ENCODE measurements around the gene RGS16. TPM values are rescaled to one million over a fixed set of nuclear protein-coding genes. Genes with fewer than 3 reads are reported as not detected.

The RGS16 gene, protein sequence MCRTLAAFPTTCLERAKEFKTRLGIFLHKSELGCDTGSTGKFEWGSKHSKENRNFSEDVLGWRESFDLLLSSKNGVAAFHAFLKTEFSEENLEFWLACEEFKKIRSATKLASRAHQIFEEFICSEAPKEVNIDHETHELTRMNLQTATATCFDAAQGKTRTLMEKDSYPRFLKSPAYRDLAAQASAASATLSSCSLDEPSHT
- 50.2 and 50.5 TPM in 2 replicates for total RNA-seq

DNA sequence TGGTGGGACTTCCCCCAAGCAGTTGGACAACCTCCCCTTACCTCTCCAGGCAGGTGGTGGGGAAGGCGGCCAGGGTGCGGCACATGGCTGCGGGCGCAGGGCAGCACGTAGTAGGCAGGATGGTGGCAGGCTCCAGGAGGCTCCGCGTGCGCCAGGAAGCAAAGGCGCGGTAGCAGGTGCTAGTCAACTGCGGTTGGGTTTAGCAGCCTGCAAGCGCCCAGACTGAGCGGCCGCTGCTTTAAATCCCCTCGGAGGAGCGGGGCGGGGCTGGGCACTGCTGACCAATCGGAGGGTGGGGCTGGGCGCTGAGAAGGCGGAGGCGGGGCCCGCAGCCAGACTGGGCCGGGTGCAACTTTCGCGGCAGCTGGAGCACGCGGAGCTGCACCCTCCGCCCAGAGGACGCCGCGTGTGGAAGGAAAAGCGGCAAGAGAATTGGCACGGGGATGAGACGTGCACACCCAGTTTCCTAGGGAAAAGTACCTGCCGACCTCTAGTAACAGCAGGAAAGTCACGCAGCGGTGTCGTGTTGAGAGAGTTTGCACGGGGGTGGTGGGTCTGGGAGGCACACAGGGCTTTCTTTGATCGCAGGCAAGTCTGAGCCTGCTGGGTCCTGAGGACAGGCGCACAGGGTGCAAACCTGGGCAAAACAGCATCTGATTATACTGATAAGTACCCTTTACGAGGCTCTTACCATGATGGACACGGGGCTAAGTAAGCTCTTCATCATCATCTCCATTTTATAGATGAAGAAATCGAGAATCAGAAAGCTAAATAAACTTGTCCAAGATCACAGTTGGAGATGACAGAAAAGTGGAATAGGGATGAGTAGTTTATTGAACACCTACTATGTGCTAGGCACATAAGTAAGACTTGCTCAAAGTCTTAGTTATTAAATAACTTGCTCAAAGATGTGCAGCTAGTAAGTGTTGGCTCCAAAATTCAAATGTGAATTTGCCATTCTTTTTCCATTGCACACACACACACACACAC lies at the start of gene RGS16:
Gene RGS16 (minus strand): TSS at position 215 of the 990 bp plus-strand sequence. CDS start 130 bp downstream, at position 85.
- Mint-ChIP-seq H3K9me3 (no peaks in the 10 kb centered on the region), H3K4me1 (ENCODE audit: low read depth) (peaks cover 43% of the 10 kb centered on the region), H3K4me3 (ENCODE audit: low read depth) (no peak within 1 kb of the TSS), H3K36me3 (ENCODE audit: low read depth) (no peaks in the 10 kb centered on the region), H3K27ac (peak within 1 kb of the TSS; percentile 89), H3K27me3 (ENCODE audit: low read depth) (peaks cover 9% of the 10 kb centered on the region)
- peak; percentile 90 for DNase-seq (ENCODE audit: low spot score)
- intact Hi-C loops (cut with micrococcal nuclease): no loop called here

- no peak for DNase-seq (ENCODE audit: low spot score)
- Mint-ChIP-seq H3K4me1 (ENCODE audit: low read depth) (no peaks in the 10 kb centered on the region), H3K9me3 (no peaks in the 10 kb centered on the region), H3K27ac (no peak overlapping the region), H3K36me3 (ENCODE audit: low read depth) (no peaks in the 10 kb centered on the region), H3K4me3 (ENCODE audit: low read depth) (no peak overlapping the region), H3K27me3 (ENCODE audit: low read depth) (peaks cover 10% of the 10 kb centered on the region)
- intact Hi-C loops (cut with micrococcal nuclease): no loop called here
Measured at GRCh38 chr1:182653986-182654385, 49.8 kb upstream of the RGS16 start.

DNA sequence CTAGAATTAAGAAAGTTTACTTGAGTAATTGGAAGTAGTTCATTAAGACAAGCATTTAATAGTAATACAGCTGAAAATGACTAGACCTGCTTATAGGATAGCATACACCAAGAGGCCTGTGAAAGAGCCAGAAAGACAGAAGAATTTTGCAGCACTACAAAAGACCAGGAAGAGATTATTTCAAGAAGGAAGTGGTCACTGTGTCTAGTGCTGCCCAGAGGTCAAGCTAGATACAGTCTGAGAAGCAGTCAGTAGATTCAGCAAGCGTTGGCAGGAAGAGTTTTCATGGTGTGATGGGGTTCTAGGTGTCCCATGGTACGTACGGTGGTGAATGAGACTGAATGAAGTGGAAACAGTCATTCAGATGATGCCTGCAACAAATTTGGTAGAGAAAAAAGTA lies 48.7 kb upstream of the RGS16 start:
- Mint-ChIP-seq H3K27ac (no peak overlapping the region), H3K4me3 (ENCODE audit: low read depth) (no peak overlapping the region), H3K9me3 (no peaks in the 10 kb centered on the region), H3K4me1 (ENCODE audit: low read depth) (no peaks in the 10 kb centered on the region), H3K27me3 (ENCODE audit: low read depth) (peaks cover 9% of the 10 kb centered on the region), H3K36me3 (ENCODE audit: low read depth) (no peaks in the 10 kb centered on the region)
- DNase-seq (ENCODE audit: low spot score): no peak
- intact Hi-C loops (cut with micrococcal nuclease): no loop called here

DNA sequence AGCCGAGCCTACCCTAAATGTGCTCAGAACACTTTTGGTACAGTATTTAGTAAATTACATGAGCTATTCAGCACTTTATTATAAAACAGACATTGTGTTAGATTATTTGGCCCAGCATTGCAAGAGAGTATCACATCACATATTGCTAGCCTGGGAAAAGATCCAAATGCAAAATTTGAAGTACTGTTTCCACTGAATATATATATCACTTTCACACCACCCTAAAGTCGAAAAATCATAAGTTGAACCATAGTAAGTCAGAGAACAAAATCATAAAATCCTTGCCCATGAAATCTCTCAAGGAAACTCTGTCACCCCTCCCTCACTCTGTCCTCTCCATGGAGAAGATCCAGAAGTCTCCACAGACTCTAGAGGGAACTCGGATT lies 47.1 kb upstream of the RGS16 start:
- DNase-seq (ENCODE audit: low spot score): no peak
- H3K4me3 Mint-ChIP-seq (ENCODE audit: low read depth): no peak overlapping the region
- no peak overlapping the region for H3K27ac Mint-ChIP-seq
- H3K9me3 Mint-ChIP-seq: no peaks in the 10 kb centered on the region
- no peaks in the 10 kb centered on the region for H3K36me3 Mint-ChIP-seq (ENCODE audit: low read depth)
- no peaks in the 10 kb centered on the region for H3K4me1 Mint-ChIP-seq (ENCODE audit: low read depth)
- intact Hi-C loops (cut with micrococcal nuclease): no loop called here
- peaks cover 4% of the 10 kb centered on the region for H3K27me3 Mint-ChIP-seq (ENCODE audit: low read depth)

DNA sequence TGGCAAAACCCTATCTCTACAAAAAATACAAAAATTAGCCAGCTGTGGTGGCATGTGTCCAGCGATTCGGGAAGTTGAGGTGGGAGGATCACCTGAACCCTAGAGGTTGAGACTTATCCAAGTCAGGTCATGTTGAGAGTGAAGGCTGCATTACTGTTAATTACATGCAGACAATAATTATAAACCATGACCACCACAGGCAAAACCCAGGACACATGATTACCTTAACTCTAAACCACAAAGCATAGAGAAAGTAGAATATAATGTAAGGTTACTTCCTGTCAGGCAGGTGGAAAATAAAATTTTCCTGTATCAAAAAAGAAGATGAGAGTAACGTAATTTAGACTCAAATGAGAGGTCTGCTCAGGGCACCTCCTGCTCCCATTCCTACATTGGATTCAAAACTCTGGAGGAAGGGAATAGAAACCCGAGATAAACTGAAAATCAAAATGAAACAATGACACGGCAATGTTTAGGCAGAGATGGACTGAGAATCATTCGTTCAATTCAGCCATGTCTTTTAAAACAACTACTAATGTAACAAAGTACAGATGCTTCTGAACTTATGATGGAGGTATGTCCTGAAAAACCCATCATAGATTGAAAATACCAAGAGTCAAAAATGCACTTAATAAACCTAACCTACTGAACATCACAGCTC lies 46.6 kb upstream of the RGS16 start:
- intact Hi-C loops (cut with micrococcal nuclease): no loop called here
- Mint-ChIP-seq H3K9me3 (no peaks in the 10 kb centered on the region), H3K27ac (no peak overlapping the region)

GRCh38 chr1:182649041-182649440 lies 44.9 kb upstream of the RGS16 start:
- H3K9me3 Mint-ChIP-seq: no peaks in the 10 kb centered on the region
- intact Hi-C loops (cut with micrococcal nuclease): no loop called here
- H3K36me3 Mint-ChIP-seq (ENCODE audit: low read depth): no peaks in the 10 kb centered on the region
- DNase-seq (ENCODE audit: low spot score): no peak
- peaks cover 4% of the 10 kb centered on the region for H3K27me3 Mint-ChIP-seq (ENCODE audit: low read depth)
- no peak overlapping the region for H3K4me3 Mint-ChIP-seq (ENCODE audit: low read depth)
- H3K4me1 Mint-ChIP-seq (ENCODE audit: low read depth): no peaks in the 10 kb centered on the region
- no peak overlapping the region for H3K27ac Mint-ChIP-seq

More for the DNA sequence above, 46.6 kb upstream of the RGS16 start:
- no peak for DNase-seq (ENCODE audit: low spot score)
- Mint-ChIP-seq H3K36me3 (ENCODE audit: low read depth) (no peaks in the 10 kb centered on the region), H3K27me3 (ENCODE audit: low read depth) (peaks cover 4% of the 10 kb centered on the region), H3K4me1 (ENCODE audit: low read depth) (no peaks in the 10 kb centered on the region), H3K4me3 (ENCODE audit: low read depth) (no peak overlapping the region)

- Mint-ChIP-seq H3K9me3 (no peaks in the 10 kb centered on the region), H3K4me1 (ENCODE audit: low read depth) (no peaks in the 10 kb centered on the region), H3K27ac (no peak overlapping the region), H3K27me3 (ENCODE audit: low read depth) (peaks cover 4% of the 10 kb centered on the region), H3K4me3 (ENCODE audit: low read depth) (no peak overlapping the region), H3K36me3 (ENCODE audit: low read depth) (no peaks in the 10 kb centered on the region)
- intact Hi-C loops (cut with micrococcal nuclease): no loop called here
- no peak for DNase-seq (ENCODE audit: low spot score)
Measured at GRCh38 chr1:182646739-182647138, 42.5 kb upstream of the RGS16 start.

DNA sequence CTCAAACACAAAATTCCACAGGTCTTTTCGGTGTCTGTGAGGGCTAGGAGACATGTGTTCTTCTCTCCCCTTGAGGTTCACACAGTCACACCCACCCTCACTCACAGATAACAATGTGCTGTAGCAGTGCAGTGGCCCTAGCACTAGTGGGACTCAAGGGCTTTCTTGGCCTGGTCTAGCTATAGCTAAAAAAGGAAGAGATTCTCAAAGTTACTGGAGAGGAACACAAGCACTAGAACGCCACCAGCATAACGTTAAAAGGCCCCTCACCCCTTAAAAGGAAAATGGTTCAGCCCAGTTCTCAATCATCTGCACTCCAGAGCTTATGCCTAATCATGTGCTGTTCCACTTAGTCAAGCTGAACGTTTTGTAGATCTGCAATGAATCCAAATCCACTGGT lies 40.7 kb upstream of the RGS16 start:
- intact Hi-C loops (cut with micrococcal nuclease): no loop called here
- no peak overlapping the region for H3K27ac Mint-ChIP-seq
- H3K4me1 Mint-ChIP-seq (ENCODE audit: low read depth): no peaks in the 10 kb centered on the region
- no peaks in the 10 kb centered on the region for H3K9me3 Mint-ChIP-seq
- no peak for DNase-seq (ENCODE audit: low spot score)
- H3K36me3 Mint-ChIP-seq (ENCODE audit: low read depth): no peaks in the 10 kb centered on the region
- H3K27me3 Mint-ChIP-seq (ENCODE audit: low read depth): peaks cover 4% of the 10 kb centered on the region
- H3K4me3 Mint-ChIP-seq (ENCODE audit: low read depth): no peak overlapping the region

GRCh38 chr1:182643699-182644098 lies 39.5 kb upstream of the RGS16 start:
- Mint-ChIP-seq H3K4me3 (ENCODE audit: low read depth) (no peak overlapping the region), H3K9me3 (no peaks in the 10 kb centered on the region), H3K27me3 (ENCODE audit: low read depth) (peaks cover 4% of the 10 kb centered on the region), H3K36me3 (ENCODE audit: low read depth) (no peaks in the 10 kb centered on the region), H3K27ac (no peak overlapping the region), H3K4me1 (ENCODE audit: low read depth) (no peaks in the 10 kb centered on the region)
- intact Hi-C loops (cut with micrococcal nuclease): no loop called here
- DNase-seq (ENCODE audit: low spot score): no peak

- H3K4me3 Mint-ChIP-seq (ENCODE audit: low read depth): no peak overlapping the region
- no peak for DNase-seq (ENCODE audit: low spot score)
- H3K27ac Mint-ChIP-seq: no peak overlapping the region
- H3K27me3 Mint-ChIP-seq (ENCODE audit: low read depth): peaks cover 8% of the 10 kb centered on the region
- no peaks in the 10 kb centered on the region for H3K36me3 Mint-ChIP-seq (ENCODE audit: low read depth)
- intact Hi-C loops (cut with micrococcal nuclease): no loop called here
- H3K9me3 Mint-ChIP-seq: no peaks in the 10 kb centered on the region
- H3K4me1 Mint-ChIP-seq (ENCODE audit: low read depth): no peaks in the 10 kb centered on the region
Measured at GRCh38 chr1:182642461-182642860, 38.3 kb upstream of the RGS16 start.

- DNase-seq (ENCODE audit: low spot score): no peak
- no peaks in the 10 kb centered on the region for H3K9me3 Mint-ChIP-seq
- no peak overlapping the region for H3K4me3 Mint-ChIP-seq (ENCODE audit: low read depth)
- no peaks in the 10 kb centered on the region for H3K4me1 Mint-ChIP-seq (ENCODE audit: low read depth)
- no peak overlapping the region for H3K27ac Mint-ChIP-seq
- intact Hi-C loops (cut with micrococcal nuclease): no loop called here
- no peaks in the 10 kb centered on the region for H3K36me3 Mint-ChIP-seq (ENCODE audit: low read depth)
- H3K27me3 Mint-ChIP-seq (ENCODE audit: low read depth): peaks cover 7% of the 10 kb centered on the region
Measured at GRCh38 chr1:182641561-182641960, 37.4 kb upstream of the RGS16 start.

DNA sequence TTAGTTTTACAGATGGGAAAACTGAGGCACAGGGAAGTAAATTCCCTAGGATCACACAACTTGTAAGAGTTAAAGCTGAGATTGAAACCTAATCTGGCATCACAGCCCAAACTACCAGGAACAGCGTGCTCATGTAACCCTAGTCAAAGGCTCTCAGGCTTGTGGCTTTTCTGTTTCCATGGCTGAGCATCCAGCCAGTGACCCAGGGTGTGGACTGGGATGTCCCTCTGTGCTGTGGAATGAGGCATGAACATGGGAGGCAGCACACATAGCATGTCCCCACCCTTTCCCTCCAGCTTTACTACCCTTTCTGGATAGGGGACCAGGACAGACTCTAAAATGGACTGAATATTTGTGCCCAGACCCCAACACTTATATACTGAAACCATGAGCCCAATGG lies 35.1 kb upstream of the RGS16 start:
- intact Hi-C loops (cut with micrococcal nuclease): no loop called here
- Mint-ChIP-seq H3K4me1 (ENCODE audit: low read depth) (no peaks in the 10 kb centered on the region), H3K27ac (no peak overlapping the region), H3K36me3 (ENCODE audit: low read depth) (no peaks in the 10 kb centered on the region), H3K4me3 (ENCODE audit: low read depth) (no peak overlapping the region), H3K9me3 (no peaks in the 10 kb centered on the region), H3K27me3 (ENCODE audit: low read depth) (peaks cover 16% of the 10 kb centered on the region)
- no peak for DNase-seq (ENCODE audit: low spot score)

DNA sequence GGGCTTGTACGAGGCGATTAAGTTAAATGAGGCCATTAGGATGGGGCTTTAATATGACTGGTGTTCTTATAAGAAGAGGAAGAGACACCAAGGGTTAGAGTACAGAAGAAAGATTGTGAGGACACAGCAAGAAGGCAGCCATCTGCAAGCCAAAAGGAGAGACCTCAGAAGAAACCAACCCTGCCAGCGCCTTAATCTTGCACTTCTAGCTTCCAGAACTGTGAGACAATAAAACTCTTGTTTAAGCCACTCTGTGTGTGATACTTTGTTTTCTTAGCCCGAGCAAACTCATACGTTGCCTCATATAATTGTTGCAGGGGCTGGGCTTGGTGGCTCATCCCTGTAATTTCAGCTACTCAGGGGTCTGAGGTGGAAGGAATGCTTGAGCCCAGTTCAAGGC lies 33.6 kb upstream of the RGS16 start:
- Mint-ChIP-seq H3K36me3 (ENCODE audit: low read depth) (no peaks in the 10 kb centered on the region), H3K27me3 (ENCODE audit: low read depth) (peaks cover 23% of the 10 kb centered on the region), H3K9me3 (no peaks in the 10 kb centered on the region), H3K4me1 (ENCODE audit: low read depth) (no peaks in the 10 kb centered on the region), H3K4me3 (ENCODE audit: low read depth) (no peak overlapping the region), H3K27ac (no peak overlapping the region)
- intact Hi-C loops (cut with micrococcal nuclease): no loop called here
- no peak for DNase-seq (ENCODE audit: low spot score)

Measured in activated T-helper 2 cell treated with anti-CD3 and anti-CD28 coated beads, Interferon-gamma antibody, Interleukin-2, Interleukin-4, amounts not matched to agents 10 μg/mL and 5 μg/mL and 100 μg/mL, durations not matched to agents 14 hours and 24 hours and 36 hours (primary cell).